Retinal pigment epithelial cell (primary cell): ENCODE measurements around the gene TNFRSF9.

Source experiments
- DNase-seq: peaks from one replicate; pipeline ENCODE4 v3.0.0-alpha.2; 2010; ENCODE audit warnings: low read depth
- H3K4me3 ChIP-seq: 2 replicates; pipeline ENCODE4 v1.5.1; 2011; ENCODE audit warnings: mild to moderate bottlenecking, low read length, control low read depth, moderate library complexity
- CTCF ChIP-seq: conservative IDR thresholded peaks from 2 replicates; pipeline ENCODE4 v1.5.1; 2011; ENCODE audit warnings: low read depth, low read length, control low read depth, inconsistent platforms

The TNFRSF9 gene

GRCh38 chr1:7940745-7941436 lies at the start of gene TNFRSF9:
TNFRSF9 (minus strand) TSS chr1:7940839; CDS start chr1:7939994, 845 bp downstream.
- H3K4me3 ChIP-seq, result no peak within 1 kb of the TSS
- no peak for DNase-seq
- TF ChIP-seq CTCF, result no peak

DNA sequence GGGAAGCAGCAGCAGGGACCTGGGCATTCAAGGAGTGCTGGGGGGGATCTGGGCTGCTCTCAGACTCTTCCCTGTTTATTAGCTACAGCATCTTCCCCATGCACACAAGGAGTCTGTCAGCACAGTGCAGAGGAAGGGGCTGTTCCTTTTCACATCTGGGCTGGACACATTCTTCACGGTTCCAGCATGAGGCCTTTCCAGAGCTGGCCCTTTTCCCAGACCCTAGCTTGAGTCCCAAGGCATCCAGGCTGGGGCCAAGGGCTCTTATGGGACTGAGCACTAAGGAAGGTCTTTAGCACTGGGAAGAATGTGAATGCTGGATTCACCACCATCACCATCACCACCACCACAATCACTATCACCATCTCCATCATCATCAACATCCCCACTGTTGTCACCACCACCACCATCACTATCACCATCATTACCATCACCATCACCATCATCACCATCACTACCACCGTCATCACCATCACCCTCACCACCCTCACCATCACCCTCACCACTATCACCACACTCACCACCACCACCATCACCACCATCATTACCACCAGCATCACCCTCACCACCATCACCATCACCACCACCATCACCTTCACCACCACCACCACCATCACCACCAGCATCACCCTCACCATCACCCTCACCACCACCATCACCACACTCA lies 49.3 kb upstream of the TNFRSF9 start:
- no peak overlapping the region for H3K4me3 ChIP-seq
- no peak for TF ChIP-seq CTCF
- DNase-seq, result no peak

DNA sequence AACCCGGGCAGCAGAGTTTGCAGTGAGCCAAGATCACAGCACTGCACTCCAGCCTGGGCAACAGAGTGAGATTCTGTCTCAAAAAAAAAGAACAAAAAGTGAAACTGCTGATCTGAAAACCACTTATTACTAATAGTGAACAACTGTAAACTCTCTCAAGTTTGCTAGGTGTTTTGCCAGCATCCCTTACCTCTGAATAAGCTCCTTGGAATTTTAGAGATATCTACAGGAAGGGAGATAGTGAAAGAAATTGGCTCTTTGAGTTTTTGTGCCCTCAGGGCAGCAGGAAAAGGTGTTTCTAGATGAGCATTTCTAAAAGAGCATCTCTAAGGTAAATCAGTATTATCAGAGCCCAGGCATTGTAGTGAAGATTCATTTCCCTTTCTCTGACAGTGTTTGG lies 47.9 kb upstream of the TNFRSF9 start:
- no peak for TF ChIP-seq CTCF
- no peak overlapping the region for H3K4me3 ChIP-seq
- no peak for DNase-seq

DNA sequence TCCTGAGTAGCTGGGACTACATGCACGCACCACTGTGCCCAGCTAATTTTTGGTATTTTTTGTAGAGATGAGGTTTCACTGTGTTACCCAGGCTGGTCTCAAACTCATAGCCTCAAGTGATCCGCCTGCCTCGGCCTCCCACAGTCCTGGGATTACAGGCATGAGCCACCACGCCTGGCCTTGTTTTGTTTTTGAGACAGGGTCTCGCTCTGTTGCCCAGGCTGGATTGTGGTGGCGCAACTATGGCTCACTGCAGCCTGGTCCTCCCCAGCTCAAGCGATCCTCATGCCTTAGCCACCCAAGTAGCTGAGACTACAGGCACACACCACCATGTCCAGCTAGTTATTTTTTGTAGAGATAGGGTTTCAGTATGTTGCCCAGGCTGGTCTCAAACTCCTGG lies 46.9 kb upstream of the TNFRSF9 start:
- H3K4me3 ChIP-seq, result no peak overlapping the region
- no peak for TF ChIP-seq CTCF
- DNase-seq, result no peak

DNA sequence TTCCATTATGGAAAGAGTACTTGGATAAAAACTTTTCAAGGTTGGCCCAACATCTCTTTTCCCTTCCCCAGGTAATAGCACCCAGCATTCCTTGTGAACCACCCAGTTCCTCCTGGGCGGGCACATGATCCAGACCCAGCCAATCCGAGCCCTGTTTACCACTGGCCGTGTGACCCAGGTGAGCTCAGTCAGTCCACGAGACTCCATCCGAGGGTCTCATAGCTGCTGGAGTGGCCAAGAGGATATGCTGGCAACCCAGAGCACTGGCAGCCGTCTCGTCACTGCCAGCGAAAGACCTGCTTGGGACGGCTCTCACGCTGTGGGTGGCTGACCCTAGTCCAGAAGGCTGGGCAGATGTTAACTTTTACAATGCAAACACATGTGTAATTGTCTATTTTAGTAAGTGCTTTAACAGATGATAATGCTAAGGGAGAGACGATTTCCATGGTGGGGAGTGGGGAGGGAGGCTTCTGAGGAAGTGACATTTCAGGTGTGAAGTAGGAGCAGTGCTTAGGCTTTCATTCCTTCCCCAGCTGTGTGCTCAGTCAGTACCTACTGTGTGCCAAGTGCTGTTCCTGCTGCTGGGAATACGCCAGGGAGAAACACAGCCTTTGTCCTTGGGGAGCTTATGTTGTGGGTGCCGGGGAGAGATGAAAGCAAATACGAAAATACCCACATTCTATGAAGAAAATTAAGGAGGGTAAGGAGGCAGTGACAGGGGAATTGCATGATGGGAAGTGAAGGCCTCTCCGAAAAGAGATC lies 45.4 kb upstream of the TNFRSF9 start:
- no peak for DNase-seq
- no peak for TF ChIP-seq CTCF
- H3K4me3 ChIP-seq, result no peak overlapping the region

GRCh38 chr1:7984811-7985210 lies 44.2 kb upstream of the TNFRSF9 start:
- no peak for TF ChIP-seq CTCF
- no peak overlapping the region for H3K4me3 ChIP-seq
- DNase-seq, result no peak
